ENCODE data around the gene CENPV.
"Not testable (repeated sequence)": the region's sequence is repeated elsewhere in the genome, so short reads cannot be mapped to it uniquely, and the experiment has no call there.

The CENPV gene

DNA sequence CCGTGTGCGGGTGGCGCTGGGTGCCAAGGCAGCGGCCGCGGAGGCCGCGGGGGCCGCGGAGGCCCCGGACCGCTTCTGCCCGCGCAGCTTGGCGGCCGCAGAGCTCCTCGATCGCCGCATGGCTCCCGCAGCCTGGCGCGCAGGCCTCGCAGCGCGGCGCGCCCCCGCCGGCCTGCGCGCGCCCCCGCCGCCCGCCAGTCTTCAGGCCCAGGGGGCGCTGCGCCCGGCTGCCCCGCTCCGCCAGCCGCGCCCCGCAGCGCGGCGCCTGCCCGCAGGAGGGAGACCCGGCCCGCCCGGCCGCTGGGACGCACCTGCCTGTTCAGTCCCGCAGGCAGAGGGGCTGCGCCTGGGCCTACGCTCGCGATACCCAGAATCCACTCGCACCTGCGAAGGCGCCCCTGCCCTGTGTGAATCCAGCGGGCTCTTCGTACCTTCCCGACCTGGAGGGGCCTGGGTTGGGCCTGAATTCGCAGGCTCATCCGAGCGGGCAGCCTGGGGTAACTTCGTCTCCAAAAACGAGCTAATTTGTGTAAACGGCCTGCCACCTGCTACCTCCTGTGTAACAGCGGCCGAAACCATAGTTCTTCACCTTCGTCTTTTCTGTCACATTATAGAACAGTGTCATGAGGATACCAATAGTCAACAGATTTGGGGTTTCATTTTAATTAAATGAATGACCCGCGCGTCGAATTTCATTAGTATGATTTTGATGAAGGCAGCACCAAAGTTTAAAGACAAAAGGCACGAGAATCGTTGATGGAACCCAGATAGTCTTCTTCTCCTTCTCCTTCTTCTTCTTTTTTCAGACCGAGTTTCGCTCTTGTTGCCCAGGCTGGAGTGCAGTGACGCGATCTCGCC, at the start of gene CENPV:
TSS of gene CENPV (minus strand) at position 153 of the 858 bp plus-strand sequence. CDS start at position 120, 33 bp downstream.
- DNase-seq: peak; percentile 66

DNA sequence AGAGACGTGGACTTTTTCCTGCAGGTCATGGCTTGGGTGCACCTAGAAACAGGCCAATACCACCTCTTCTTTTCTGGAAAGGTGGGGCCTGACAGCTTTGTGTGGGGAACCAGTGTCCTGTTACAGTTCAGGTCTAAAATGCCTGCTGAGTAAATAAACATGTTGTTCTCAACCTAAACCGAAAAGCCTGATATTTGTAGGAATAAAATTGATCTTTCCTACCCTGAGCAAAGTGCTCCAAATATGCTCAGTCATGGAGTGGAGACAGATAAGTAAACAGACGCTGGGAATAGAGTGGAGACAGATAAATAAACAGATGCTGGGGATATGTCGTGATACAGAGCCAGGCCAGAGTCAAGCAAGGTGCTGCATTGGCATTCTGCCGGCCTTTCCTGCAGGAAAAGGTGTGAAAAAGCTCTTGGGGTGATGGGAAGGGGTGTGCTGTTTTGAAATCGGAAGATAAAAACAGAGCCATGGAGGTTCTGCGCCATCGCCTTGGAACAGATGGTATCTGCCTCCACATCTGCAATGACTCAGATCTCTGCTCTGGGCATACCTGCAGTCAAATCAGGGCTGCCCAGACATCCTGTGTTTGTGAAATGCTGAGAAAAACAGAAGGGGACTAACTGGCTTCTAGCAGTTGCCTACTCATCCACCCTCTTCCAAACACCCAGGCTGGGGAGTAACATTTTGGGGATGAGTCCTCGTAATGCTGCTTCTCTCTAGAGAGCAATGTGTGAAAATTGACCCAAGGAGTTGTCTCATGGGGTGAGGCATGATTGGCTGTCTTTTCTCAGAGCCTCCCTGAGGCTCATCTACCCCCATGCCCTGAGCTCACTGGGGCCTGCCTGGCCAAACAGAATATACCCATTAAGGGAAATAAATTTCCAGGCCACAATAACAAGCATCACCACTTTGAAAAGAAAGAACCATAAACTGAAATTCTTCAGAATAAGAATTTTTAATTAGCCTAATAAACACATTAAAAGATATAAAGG, 45.3 kb upstream of the CENPV start:
- DNase-seq: no peak

DNA sequence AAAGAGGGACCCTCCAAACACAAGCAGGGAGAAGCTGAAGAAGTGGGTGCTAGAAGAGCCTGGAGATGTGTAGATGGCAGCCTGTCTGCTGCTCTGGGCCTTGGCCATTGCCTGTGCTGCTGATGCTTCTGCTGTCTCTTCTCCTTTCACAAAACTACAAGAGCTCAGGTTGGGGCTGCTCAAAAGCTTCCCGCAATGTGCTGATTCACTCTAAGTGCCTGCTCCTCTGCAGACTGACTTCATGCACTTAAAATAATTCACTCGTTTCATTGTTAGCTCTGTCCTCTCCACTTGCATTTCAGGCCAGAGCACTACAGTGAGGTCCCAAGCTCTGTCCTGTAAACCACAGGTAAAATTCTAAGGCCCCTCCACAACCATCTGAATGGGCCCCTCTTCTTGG, 43.4 kb upstream of the CENPV start:
- not testable (repeated sequence) for DNase-seq

DNA sequence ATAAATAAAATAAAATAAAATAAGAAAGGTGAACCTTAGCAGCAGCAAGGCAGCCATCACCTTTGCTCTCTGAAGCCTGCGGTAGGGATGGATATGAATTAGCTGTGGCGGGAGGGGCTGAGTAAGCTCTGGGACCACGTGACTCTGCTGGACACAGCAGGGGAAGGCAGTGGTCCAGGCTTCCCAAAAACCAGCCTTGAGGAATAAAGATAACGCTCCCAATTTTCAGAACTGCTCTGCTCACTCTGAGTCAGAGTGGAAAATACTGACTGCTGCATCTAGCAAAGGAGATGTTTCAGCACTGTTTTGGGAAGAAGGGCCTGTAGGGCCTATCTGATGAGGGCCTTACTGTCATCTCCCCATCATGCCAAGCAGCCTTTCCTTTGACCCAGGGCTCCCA, 42.6 kb upstream of the CENPV start:
- not testable (repeated sequence) for DNase-seq

DNA sequence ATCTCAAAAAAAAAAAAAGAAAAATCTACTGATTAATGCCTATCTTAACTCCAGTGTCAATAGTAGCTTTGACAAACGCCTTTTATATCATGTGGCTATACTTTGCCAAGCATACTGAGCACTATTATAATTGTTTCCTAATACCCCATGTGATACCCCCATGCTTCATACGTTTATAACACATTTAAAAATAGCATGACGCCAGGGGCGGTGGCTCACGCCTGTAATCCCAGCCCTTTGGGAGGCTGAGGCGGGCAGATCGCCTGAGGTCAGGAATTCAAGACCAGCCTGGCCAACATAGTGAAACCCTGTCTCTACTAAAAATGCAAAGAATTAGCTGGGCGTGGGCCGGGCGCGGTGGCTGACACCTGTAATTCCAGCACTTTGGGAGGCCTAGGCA, 39.2 kb upstream of the CENPV start:
- DNase-seq: not testable (repeated sequence)

DNA sequence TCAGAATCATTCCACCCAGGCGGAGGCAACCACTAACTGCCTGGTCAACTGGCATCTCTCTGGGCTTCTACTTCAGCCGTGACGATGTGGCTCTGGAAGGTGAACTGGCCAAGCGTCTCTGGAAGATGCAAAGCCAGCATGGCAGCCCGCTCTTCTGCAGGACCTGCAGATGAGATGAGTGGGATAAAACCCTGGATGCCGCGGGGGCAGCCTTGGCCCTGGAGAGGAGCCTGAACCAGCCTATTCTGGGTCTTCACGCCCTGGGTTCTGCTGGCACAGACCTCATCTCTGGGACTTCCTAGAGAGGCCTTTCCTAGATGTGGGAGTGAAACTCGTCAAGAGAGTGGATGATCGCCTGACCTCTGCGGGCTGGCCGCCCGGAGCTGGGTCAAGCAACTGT, 38.2 kb upstream of the CENPV start:
- no peak for DNase-seq

DNA sequence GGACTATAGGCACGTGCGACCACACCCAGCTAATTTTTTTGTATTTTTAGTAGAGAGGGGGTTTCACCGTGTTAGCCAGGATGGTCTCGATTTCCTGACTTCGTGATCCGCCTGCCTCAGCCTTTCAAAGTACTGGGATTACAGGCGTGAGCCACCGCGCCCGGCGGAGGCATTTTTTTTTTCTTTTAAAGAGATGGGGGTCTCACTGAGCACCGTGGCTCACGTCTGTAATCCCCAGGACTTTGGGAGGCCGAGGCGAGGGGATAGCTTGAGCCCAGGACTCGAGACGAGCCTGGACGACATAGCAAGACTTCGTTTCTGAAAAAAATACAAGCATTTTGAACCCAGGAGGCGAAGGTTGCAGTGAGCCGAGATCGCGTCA, 32.8 kb upstream of the CENPV start:
- DNase-seq: not testable (repeated sequence)

DNA sequence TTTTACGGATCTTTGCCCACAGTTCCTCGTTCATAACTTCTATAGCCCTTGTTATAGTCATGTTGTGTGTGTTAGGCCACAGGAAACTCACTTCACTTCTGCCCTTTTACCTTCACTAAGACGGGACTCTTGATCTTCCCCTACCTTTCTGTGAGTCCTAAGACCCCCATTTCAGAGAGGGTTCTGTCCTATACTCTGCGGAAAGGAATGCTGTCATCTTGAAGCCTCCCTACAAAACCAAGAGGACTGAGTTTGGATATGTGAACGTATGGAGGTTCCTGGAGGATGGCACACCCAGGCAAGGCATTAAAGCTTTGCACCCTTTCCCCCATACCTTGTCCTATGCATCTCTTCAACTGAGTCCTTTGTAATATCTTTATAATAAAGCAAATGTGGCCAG, 31.3 kb upstream of the CENPV start:
- no peak for DNase-seq

DNA sequence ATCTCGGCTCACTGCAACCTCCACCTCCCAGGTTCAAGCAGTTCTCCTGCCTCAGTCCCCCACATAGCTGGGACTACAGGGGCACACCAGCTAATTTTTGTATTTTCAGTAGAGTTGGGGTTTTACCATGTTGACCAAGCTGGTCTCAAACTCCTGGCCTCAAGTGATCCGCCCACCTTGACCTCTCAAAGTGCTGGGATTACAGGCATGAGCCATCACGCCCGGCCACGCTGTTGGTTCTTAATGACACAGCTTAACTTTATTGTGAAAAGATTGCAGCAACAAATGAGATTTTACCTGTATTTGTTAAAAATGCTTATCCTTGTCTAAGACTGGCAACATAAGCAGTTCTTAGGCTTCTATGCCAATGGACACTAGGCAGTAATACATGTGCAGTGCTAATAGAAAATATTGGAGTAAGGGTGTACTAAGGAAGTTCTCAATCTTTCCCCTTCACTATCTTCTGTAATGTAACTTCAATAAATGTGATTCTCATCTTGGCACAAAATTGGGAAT, 30.6 kb upstream of the CENPV start:
- no peak for DNase-seq

DNA sequence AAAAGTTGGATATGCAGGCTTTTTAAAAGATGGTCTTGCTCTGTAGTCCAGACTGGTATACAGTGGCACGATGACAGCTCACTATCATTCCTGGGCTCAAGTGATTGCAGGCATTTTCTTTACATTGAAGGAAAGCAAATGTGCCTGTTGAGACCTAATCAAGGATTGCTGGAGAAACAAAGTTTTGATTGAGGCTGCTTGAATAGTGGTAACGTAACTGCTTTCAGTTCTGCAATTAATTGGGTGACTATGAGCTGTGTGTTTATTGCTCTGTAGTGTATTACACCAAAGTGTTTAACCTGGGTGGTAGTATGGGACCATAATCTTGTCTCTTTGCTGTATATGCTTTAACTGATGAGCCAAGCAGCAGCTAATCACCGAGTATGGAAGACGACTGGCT, 29.9 kb upstream of the CENPV start:
- DNase-seq: no peak

DNA sequence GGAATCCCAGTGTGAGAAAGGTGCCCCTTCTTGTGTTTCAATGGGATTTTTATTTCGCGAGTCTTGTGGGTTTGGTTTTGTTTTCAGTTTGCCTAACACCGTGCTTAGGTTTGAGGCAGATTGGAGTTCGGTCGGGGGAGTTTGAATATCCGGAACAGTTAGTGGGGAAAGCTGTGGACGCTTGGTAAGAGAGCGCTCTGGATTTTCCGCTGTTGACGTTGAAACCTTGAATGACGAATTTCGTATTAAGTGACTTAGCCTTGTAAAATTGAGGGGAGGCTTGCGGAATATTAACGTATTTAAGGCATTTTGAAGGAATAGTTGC, 28.2 kb upstream of the CENPV start:
- peak; percentile 57 for DNase-seq

DNA sequence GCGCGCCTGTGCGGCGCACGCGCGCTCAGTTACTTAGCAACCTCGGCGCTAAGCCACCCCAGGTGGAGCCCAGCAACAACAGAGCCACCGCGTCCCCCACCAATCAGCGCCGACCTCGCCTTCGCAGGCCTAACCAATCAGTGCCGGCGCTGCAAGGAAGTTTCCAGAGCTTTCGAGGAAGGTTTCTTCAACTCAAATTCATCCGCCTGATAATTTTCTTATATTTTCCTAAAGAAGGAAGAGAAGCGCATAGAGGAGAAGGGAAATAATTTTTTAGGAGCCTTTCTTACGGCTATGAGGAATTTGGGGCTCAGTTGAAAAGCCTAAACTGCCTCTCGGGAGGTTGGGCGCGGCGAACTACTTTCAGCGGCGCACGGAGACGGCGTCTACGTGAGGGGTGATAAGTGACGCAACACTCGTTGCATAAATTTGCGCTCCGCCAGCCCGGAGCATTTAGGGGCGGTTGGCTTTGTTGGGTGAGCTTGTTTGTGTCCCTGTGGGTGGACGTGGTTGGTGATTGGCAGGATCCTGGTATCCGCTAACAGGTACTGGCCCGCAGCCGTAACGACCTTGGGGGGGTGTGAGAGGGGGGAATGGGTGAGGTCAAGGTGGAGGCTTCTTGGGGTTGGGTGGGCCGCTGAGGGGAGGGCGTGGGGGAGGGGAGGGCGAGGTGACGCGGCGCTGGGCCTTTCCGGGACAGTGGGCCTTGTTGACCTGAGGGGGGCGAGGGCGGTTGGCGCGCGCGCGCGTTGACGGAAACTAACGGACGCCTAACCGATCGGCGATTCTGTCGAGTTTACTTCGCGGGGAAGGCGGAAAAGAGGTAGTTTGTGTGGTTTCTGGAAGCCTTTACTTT, 27.6 kb upstream of the CENPV start, which contains the start of gene UBB:
TSS of gene UBB (plus strand) at position 452 of the 856 bp plus-strand sequence. CDS start 817 bp downstream, outside the sequence.
- DNase-seq: peak; percentile 96

DNA sequence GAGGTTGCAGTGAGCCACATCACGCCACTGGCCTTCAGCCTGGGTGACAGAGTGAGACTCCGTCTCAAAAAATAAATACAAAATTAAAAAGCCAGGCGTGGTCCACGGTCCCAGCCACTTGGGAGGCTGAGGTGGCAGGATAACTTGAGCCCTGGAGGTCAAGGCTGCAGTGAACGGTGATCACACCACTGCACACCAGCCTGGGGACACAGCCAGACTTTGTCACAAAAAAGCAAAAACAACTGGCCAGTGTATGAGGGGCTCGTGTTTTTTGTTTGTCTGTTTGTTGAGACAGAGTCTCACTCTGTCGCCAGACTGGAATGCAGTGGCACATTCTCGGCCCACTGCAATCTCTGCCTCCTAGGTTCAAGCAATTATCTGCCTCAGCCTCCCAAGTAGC, 26.4 kb upstream of the CENPV start:
- no peak for DNase-seq

DNA sequence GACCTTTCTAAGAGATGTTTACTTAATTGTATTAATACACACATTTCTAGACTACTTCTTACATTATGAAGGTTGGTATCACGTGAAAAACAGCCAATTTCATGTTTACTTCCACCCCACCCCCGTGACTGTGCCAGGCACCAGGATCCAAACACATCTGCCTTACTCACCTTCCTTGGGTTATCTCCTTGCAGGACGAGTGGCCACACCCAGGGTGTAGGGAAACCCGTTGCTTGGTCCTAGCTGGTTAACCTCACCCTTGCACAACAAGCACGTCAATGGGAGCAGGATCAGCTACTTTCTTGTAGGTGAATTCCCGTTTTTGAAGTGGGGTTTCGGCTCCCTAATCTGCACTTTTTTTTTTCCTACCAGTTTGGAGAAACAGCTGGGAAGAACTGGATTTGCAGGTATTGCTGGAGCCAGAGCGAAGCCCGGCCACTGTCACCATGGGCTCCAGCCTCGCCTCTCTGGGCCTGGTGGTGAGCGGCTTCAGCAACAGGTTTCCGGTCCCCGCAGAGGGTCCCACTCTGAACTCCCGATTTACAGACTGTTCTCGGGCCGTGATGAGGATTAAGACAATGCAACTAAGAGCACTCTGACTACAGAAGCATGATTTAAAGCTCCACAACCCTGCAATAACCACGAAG, 25.5 kb upstream of the CENPV start:
- DNase-seq: no peak

DNA sequence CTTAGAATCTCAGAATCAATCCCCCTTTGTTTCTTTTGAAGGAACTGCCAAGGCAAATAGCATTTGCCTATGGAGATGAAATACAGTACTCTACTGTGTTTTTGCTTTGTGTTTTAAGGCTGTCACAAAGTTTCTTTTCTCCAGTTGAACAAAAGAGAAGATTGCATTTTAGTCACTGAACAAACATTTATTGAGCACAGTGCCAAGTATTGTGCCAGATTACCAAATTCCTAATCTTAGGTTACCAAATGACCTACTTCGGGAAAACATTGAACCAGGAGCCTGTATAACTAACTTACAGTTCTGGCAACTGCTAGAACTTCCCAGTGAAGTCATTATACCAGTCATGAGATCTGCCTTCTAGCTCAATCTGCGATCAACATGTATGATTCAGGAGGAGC, 24.7 kb upstream of the CENPV start:
- no peak for DNase-seq

DNA sequence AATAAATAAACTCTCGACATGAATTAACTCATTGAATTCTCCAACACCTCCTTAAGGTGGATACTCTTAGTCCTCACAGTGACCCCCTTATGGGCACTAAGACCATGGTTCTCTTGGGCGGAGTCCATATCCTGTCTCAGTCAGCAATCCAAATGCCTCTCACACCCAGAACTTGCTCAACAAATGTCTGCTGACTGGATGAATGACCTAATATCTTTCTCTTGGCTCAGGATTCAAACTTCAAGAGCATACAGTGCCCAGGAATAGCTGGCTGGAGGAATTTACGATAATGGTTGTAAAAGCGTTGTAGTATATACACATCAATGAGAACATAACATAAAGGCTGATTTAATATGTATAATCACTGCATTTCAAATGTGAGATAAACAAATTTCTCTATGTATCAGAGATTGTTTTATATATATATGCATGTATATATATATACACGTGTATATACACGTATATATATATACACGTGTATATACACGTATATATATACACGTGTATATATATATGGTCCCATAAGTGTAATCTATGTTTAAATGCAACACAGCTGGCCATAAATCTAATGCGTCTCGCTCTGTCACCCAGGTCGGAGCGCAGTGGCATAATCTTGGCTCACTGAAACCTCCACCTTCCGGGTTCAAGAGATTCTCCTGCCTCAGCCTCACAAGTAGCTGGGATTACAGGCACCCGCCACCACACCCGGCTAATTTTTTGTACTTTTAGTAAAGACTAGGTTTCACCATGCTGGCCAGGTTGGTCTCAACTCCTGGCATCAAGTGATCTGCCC, 21.1 kb upstream of the CENPV start:
- no peak for DNase-seq

DNA sequence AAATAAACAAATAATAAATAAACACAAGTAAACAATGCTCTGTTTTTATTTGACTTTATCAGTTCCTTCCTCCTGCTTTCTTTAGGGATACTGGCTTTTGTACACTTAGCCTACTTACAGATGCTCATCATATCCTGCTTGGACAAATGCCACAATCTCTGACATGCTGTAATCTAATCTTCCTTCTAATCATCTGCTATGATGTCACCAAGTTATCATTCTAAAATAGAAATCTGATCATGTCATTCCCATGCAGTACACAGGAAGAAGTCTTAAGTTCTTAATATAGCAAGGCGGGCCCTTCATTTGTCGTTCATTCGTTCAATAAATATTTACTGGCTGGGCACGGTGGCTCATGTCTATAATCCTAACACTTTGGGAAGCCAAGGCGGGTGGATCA, 18.5 kb upstream of the CENPV start:
- DNase-seq: no peak

DNA sequence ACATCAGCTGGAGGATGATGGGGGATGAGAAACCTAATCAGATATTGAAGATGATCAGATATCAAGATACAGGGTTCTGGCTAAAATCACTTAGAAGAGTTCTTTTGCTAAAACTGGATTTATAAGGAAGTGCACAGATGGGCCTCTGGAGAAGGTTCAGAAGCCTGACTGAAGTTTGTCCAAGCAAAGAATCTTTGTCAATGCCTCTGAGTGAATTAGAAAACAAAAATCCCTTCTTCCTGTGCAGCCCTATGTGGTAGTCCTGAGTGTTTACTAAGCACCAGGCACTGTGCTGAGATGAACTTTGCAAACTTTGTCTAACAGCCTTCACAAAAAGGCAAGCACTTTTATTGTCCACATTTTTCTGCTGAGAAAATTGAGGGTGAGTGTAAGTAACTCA, 11.4 kb upstream of the CENPV start:
- DNase-seq: no peak

DNA sequence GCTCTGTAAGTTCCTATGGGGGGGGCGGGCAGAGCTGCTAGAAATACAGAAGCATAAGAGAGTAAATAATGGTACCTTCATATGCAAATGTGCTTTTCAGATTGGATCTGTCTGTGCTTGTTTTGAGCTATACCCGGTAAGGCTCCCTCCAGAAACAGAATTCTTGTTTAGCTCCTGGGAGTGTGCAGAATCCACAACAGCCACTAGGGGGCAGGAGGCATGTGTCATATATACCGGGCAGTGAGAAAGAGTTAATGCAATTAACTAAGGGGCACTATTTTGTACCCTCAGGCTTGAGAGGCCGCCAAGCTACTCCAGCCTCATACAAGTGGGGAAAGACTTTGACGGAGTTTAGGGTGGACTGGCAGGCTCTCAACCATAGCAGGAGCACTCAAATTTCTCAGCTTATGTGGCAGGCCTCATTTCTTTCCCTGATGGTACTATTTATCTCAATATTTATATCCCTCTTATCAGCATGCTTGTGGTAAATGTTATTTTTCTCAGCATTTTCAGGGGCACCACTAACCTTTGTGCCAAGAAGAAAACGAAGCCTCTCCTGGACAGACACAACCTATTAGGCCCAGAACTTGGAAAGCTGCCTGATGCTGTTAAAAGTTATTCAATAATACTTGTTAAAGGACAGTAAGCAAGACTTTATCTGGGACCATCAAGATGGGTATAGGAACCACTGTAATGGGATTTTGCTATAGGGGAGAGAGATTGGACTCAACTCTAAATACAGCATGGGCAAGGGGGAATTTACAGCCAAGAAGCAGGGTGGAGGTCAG, 10.7 kb upstream of the CENPV start:
- DNase-seq: peak; percentile 82

DNA sequence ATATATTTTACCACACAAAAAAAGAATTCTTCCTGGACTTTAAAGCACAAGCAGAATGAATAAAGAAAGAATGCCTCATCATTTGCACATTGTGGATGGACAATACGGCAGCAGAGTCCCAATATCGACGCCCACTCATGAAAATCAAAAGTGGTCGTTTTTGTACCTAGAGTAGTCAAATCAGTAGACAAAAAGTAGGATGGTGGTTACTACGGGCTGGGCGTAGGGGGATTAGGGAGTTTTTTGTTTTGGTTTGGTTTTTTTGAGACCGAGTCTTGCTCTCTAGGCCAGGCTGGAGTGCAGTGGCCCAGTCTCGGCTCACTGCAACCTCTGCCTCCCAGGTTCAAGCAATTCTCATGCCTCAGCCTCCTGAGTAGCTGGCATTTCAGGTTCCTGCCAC, 8.6 kb upstream of the CENPV start:
- DNase-seq: no peak

Measured in stimulated activated CD4-positive, alpha-beta T cell treated with anti-CD3 and anti-CD28 coated beads, Interleukin-4, amount 100 ng/mL, for 24 hours (primary cell).